ENCODE data around the gene TMBIM1. TPM values are rescaled to one million over a fixed set of nuclear protein-coding genes. Genes with fewer than 3 reads are reported as not detected.

The TMBIM1 gene
- total and polyA plus RNA-seq, 9 of the 15 experiments (the other 6 are each of a cell fraction or from before 2014, with no cell fraction given) = 14.2 to 105 (median 47.0) TPM

DNA sequence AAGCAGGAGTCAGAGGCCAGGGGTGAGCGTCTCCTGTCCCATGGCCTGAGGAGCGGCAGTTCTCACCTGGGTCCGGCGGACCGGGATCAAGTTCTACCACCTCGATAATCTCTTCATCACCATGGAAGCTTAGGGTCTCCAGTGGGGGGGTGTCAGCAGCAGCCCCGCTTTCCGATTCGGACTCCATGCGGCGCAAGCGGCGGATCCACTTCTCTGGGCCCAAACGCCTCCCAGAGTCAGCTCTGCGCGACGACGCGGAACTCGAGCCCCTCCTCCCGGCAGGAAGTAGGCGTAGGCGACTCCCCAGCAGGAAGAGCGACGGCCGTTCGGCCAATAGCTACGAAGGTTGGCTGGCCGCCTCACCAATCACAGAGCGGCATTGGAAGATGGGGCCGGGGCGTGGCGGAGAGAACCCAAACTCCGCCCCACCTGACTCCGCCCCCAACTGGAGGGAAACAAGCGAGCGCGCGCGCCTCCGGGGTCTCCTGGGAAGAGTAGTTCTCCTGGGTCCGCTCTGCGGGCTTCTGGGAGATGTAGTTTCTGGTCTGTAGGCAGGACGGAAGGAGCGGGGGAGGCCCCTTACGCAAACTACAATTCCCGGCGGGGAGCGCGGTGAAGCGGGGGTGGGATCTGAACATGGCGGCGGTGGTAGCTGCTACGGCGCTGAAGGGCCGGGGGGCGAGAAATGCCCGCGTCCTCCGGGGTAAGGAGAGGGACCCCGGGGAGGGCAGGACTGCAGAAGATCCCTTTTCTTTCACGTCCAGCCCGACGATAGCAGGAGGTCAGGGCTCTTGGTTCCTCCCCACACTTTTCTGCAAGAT is 22.2 kb downstream of the TMBIM1 start, which contains the start of the genes AAMP and PNKD (continued):
- TF ChIP-seq, protein P1, sequence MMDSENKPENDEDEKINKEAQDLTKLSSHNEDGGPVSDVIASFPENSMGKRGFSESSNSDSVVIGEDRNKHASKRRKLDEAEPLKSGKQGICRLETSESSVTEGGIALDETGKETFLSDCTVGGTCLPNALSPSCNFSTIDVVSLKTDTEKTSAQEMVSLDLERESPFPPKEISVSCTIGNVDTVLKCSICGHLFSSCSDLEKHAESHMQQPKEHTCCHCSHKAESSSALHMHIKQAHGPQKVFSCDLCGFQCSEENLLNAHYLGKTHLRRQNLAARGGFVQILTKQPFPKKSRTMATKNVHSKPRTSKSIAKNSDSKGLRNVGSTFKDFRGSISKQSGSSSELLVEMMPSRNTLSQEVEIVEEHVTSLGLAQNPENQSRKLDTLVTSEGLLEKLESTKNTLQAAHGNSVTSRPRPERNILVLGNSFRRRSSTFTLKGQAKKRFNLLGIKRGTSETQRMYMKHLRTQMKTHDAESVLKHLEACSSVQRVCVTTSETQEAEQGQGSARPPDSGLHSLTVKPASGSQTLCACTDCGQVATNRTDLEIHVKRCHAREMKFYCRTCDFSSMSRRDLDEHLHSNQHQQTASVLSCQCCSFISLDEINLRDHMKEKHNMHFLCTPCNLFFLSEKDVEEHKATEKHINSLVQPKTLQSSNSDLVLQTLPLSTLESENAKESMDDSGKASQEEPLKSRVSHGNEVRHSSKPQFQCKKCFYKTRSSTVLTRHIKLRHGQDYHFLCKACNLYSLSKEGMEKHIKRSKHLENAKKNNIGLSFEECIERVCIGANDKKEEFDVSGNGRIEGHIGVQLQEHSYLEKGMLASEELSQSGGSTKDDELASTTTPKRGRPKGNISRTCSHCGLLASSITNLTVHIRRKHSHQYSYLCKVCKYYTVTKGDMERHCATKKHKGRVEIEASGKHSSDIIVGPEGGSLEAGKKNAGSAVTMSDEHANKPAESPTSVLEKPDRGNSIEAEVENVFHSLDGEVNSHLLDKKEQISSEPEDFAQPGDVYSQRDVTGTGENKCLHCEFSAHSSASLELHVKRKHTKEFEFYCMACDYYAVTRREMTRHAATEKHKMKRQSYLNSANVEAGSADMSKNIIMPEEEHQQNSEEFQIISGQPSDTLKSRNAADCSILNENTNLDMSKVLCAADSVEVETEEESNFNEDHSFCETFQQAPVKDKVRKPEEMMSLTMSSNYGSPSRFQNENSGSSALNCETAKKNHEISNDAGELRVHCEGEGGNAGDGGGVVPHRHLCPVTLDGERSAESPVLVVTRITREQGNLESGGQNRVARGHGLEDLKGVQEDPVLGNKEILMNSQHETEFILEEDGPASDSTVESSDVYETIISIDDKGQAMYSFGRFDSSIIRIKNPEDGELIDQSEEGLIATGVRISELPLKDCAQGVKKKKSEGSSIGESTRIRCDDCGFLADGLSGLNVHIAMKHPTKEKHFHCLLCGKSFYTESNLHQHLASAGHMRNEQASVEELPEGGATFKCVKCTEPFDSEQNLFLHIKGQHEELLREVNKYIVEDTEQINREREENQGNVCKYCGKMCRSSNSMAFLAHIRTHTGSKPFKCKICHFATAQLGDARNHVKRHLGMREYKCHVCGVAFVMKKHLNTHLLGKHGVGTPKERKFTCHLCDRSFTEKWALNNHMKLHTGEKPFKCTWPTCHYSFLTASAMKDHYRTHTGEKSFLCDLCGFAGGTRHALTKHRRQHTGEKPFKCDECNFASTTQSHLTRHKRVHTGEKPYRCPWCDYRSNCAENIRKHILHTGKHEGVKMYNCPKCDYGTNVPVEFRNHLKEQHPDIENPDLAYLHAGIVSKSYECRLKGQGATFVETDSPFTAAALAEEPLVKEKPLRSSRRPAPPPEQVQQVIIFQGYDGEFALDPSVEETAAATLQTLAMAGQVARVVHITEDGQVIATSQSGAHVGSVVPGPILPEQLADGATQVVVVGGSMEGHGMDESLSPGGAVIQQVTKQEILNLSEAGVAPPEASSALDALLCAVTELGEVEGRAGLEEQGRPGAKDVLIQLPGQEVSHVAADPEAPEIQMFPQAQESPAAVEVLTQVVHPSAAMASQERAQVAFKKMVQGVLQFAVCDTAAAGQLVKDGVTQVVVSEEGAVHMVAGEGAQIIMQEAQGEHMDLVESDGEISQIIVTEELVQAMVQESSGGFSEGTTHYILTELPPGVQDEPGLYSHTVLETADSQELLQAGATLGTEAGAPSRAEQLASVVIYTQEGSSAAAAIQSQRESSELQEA (IDR thresholded peaks at IDR 0.05; ENCODE audit: low read depth) = no peak
- TF ChIP-seq, protein P2, sequence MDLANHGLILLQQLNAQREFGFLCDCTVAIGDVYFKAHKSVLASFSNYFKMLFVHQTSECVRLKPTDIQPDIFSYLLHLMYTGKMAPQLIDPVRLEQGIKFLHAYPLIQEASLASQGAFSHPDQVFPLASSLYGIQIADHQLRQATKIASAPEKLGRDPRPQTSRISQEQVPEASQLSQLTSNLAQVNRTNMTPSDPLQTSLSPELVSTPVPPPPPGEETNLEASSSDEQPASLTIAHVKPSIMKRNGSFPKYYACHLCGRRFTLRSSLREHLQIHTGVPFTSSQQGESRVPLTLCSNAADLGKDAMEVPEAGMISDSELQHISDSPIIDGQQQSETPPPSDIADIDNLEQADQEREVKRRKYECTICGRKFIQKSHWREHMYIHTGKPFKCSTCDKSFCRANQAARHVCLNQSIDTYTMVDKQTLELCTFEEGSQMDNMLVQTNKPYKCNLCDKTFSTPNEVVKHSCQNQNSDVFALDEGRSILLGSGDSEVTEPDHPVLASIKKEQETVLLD (IDR thresholded peaks at IDR 0.05) = no peak
- TF ChIP-seq, protein P3, sequence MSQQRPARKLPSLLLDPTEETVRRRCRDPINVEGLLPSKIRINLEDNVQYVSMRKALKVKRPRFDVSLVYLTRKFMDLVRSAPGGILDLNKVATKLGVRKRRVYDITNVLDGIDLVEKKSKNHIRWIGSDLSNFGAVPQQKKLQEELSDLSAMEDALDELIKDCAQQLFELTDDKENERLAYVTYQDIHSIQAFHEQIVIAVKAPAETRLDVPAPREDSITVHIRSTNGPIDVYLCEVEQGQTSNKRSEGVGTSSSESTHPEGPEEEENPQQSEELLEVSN (IDR thresholded peaks at IDR 0.05; ENCODE audit: borderline replicate concordance in 1 of 2, extremely low read depth in 1 of 2, insufficient read depth in 1 of 2, insufficient read length in 1 of 2, low read depth in 1 of 2, low read length in 1 of 2, poor library complexity in 1 of 2, severe bottlenecking in 1 of 2) = peak in 1 of 2 experiments; percentile 2
- no peak for TF ChIP-seq ZNF431 (CRISPR knock-in tag; IDR thresholded peaks at IDR 0.05)
- TF ChIP-seq SMARCE1 (IDR thresholded peaks at IDR 0.05) = no peak
- TF ChIP-seq ESRRB (CRISPR knock-in tag; IDR thresholded peaks at IDR 0.05; ENCODE audit: borderline replicate concordance) = no peak
- TF ChIP-seq NR2F6 (CRISPR knock-in tag; IDR thresholded peaks at IDR 0.05) = no peak
- no peak for TF ChIP-seq KLF13 (tag; IDR thresholded peaks at IDR 0.05; ENCODE audit: borderline replicate concordance, low read depth)
- TF ChIP-seq ZFP1 (CRISPR knock-in tag; IDR thresholded peaks at IDR 0.05) = no peak
- peak; percentile 22 for TF ChIP-seq MYC (IDR thresholded peaks at IDR 0.05; ENCODE audit: low read depth, low read length)
- TF ChIP-seq MYC (CRISPR knock-in tag; IDR thresholded peaks at IDR 0.05; ENCODE audit: borderline replicate concordance, low read depth) = no peak
- TF ChIP-seq DIDO1 (tag; IDR thresholded peaks at IDR 0.05; ENCODE audit: low read depth) = peak; percentile 71; the same call in 1 of the 2 replicates
- TF ChIP-seq ZNF76 (CRISPR knock-in tag; IDR thresholded peaks at IDR 0.05; ENCODE audit: borderline replicate concordance) = no peak
- TF ChIP-seq WHSC1 (IDR thresholded peaks at IDR 0.05; ENCODE audit: low read length) = no peak
- TF ChIP-seq CBFA2T3 (IDR thresholded peaks at IDR 0.05) = no peak
- TF ChIP-seq NFYB (IDR thresholded peaks at IDR 0.05; ENCODE audit: extremely low read depth, insufficient read length) = peak; percentile 64
